Smooth muscle cell of the brain vasculature (primary cell): ENCODE measurements around the gene DALRD3.

Experiments used
- DNase-seq: peaks from one replicate; pipeline ENCODE4 v3.0.0-alpha.2; 2012; ENCODE audit warnings: low read depth, low spot score

DALRD3 gene

DNA sequence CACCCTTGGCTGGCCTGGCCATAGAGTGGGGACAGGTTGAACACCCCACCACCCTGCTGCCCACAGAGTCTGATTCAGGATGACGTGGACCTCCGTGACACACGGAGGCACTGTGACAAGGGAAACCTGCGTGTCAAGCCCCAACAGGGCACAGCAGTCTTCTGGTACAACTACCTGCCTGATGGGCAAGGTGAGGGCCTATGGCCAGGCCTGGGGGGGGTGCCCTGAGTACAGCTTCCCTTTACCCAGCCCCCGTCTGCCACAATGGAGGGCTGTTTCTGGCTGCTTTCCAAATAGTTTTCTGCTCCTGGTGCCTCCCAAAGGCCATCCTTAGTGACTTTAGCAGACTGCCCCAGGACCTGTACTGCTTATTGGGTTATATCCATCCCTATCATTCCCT, 12.4 kb downstream of the DALRD3 start:
- no peak for DNase-seq

DNA sequence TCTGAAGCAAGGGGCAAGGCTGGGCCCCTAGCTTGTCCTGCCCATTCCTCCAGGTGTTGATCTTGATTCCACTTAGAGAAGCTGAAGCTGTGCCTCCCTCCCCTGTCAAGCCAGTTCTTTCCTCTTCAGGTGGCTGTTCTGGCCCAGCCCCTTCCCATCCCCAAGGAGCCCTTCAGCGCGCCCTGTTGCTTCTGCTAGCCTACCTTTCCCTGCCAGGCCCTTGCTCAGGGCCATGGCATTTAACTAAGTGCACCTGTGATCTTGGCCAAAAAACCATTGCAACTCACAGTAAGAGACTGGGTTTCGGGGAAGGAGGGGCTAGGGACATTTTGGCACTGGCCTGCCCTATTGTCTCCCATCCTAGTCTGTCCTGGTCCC, 13.1 kb downstream of the DALRD3 start:
- no peak for DNase-seq

DNA sequence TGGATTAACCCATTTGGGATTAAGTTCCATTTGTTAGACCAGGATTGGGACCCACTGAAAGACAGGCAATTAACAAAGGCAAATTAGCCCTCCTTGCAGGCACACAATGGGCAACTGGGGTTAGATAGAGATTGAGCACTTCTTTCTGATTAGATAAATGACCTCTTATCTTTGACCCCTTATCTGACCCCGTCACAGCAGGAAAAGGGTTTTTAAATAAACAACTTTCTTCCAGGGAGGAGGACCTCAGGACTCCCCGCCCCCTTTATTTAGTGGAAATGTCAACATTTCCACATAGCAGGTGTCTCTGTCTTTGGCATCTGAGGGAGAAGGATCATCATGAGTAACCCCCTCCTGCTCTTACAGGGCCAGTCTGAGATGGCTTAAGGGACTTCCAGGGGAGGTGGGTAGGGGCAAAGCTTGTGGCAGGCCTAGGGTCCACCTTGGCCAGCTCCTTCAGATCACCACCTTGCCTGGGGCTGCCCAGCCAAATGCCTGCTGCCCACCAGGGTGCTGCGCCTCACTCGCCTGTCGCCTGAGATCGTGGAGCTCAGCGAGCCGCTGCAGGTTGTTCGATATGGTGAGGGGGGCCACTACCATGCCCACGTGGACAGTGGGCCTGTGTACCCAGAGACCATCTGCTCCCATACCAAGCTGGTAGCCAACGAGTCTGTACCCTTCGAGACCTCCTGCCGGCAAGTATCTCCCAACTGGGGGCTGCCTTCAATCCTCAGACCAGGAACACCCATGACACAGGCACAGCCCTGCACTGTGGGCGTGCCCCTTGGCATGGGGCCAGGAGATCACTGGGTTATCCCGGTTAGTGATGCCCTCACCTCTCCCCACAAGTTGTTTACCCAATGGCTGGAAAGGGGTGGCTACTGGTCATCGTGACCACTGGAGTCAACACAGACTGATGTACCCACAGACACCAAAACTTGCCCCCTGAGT, 13.8 kb downstream of the DALRD3 start:
- no peak for DNase-seq

DNA sequence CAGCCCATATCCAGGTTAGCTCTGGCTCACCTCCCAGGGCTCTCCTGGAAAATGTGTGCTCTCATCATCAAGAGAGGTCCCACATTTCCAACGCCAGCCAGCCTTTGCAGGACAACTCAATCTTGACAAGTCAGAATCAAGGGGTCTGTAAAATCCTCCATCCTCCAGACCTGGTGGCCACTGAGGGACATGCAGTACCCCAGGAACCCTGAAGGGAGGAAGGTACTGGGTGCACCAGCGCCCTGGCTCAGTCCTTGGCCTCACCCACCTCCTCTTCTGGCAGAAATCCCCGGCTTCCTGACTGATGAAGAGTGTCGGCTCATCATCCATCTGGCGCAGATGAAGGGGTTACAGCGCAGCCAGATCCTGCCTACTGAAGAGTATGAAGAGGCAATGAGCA, 17.2 kb downstream of the DALRD3 start:
- DNase-seq = no peak

DNA sequence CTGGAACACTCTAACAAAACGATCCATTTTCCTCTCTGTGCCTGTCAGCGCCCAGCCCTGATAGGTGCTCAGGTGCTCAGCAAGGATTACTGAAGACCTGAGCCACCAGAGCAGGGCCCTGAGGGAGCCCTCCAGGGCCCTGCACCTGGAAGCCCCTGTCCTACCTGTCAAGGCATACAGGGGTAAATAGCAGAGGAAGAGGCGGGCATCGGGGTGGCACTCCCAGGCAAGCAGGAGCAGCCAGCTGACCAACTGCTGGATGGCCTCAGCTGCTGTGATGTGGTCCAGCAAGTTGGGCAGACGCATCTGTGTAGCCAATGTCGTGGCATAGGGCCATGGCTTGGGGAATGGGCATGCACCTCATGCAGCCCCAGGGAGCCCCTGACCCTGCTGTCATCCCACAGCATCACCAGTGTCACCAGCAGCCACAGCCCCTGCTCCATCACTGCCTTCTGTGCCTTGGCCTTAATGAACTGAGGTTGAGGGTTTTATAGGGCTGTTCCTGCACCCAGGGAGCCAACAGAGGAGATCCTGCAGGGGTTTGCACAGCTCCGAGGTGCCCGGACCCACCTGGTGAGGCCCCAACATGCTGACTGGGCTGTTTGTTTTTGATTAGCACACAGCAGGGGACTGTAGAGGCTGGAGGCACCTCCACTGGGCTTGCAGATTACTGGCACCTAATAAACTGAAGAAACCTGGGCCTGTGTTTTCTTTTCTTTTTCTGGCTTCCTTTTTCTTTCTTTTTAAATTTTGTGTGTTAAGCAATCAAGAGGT, 19.1 kb downstream of the DALRD3 start:
- no peak for DNase-seq

DNA sequence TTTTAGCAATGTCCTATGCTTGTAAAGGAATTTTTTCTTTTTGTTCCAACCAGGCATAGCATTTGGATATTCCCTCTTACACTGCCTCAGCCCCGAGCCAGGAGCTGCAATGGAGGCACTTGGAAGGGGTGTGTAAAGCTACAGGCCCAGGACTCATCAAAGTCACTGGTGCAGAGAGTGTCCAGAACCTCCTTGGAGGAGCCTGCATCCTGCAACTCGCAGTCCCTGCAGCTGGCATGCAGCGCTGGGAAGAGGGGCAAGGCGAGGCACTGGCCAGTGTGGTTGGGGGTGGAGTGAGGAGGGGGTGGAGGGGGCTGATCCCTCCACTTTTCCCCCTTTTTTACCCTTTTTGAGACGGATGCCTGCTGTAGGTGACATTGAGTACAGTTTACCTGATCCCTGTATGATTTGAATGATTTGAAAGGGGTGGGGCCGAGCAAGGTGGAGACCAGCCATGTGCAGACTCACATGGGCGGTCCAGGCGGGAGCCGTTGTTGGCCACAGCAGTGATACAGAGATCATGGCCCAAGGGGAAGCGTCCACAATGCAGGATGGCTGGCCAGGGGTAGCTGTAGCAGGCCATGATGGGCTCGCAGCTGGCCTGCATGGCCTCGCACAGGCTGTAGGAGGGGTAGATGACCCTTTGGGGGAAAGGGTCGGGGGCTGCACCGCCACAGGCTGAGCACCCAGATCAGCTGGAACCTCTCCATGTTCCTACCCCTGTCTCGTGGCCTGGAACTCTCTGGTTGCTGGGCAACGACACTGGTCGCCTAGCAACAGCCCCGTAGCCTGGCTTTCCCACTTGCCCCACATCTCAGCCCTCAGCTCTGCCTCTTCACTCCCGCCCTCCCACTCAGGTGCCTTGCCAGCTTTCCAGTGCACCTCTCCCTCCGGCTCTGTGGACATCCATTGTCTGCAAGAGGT, 20.4 kb downstream of the DALRD3 start:
- DNase-seq = no peak

DNA sequence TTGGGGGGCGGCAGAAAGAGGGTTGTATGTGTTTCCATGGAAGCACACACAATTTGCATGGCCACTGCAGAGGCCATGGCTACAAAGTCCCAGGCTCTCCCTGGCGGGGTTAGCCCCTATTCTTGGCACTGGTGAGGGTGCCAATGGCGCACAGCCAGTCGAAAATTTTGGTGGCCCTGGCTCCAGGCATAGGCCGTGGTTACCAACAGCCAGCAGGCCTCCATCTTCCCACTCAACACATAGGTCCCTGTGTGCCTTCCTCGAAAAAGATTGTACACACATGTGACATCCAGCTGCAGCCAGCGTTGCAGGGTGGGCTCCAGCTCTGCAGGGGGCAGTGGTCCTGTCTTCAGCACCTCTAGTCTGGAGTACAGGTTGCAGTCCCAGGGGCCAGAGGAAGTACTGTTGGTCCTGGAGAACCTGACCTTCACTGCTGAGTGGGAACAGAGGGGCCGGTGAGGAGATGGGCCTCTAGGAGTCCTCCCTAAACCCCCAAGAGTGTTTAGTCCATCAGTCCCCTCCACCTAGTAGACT, 21.2 kb downstream of the DALRD3 start:
- DNase-seq = no peak

DNA sequence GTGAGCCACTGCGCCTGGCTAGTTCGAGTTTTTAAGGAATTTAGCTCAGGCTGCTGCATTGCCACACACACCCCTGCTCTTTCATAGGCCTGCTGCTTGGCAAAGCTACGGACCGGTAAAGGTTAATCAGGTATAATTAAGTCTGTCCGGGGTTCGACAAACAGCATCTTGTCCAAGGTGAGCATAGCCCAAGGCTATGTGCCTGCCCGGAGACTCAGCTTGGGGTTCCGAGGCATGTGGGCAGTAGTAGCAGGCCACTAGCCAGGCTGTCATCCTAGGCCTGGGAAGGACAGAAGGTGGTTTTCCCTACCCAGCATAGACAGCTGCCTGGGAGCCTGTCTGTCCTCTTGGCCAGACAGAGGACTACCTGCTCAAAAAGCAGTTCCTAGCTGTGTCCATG, 21.7 kb downstream of the DALRD3 start:
- no peak for DNase-seq

DNA sequence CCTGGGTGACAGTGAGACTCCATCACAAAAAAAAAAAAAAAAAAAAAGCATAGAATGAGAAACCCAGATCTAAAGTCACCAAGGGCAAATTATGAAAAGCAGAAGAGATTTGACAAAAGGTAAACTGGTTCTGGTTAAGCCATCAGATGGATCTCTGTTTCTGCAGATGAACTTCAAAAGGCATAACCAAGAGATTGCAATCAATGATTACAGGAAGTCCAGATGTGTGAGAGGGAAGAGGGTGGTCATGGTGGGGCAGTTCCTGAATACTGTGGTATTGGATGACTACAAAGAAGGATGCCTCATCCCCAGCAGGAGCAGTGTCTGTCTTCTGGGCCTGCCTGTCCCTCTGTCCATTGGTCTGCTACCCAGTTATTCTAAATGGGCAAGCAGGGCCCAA, 24.5 kb downstream of the DALRD3 start:
- DNase-seq = no peak

DNA sequence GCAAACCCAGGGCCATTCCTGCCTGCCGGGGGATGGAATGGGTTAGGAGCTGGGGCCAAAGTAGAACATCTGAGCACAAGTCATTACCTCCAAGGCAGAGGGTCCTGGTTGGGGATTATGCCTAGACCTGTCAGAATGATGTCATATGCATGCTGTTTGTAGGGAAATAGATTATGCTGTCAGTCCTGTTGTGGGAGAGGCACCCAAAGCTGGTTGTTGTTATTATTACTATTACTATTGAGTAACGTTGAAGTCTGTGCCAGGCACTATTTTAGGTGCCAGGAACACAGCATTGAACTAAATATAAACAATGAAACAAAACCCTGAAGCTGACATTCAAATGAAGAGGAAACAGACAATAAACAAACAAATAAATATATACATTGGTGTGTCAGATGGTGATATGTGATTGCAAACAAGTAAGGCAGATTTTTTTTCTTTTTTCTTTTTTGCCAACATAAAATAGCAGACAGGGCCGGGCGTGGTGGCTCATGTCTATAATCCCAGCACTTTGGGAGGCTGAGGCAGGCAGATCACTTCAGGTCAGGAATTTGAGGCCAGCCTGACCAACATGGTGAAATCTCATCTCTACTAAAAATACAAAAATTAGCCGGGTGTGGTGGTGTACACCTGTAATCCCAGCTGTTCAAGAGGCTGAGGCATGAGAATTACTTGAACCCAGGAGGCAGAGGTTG, 26.4 kb downstream of the DALRD3 start:
- no peak for DNase-seq

DNA sequence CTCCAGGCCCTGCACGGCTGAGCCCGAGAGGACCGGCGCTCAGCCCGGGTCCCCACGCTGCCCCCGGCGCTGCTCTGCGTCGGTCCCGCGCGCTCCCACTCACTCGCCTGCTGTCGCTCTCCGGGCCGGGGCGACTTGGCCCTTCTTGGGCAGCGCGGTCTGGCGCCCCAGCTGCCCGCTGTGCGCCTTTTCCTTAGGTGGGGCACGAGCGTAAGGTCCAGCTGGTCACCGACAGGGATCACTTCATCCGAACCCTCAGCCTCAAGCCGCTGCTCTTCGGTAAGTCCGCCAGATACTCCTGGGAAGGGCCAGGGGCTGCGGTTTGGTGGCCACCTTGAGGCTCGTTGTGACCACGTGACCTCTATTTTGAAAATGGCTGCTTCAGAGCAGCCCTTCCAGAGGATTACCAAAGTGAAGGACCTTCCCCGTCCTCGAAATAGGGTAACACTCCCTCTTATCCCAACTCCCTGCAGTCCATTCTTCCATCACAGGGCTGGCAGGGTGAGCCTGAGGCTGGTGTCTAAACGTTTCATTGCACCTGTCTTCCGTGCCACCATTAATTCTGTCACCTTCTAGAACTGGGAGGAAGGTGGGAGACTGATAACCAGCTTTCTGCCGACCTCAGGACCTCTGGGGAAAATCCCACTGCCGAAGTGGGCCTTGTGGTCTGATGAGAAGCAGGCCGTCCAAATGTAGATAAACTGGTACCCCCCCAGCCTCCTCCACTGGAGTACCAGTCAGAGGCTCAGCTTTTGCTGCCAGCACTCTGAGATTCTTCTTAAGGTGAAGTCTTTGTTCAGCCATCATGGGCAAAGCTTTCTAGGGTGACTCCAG, 27.5 kb downstream of the DALRD3 start:
- DNase-seq = no peak

DNA sequence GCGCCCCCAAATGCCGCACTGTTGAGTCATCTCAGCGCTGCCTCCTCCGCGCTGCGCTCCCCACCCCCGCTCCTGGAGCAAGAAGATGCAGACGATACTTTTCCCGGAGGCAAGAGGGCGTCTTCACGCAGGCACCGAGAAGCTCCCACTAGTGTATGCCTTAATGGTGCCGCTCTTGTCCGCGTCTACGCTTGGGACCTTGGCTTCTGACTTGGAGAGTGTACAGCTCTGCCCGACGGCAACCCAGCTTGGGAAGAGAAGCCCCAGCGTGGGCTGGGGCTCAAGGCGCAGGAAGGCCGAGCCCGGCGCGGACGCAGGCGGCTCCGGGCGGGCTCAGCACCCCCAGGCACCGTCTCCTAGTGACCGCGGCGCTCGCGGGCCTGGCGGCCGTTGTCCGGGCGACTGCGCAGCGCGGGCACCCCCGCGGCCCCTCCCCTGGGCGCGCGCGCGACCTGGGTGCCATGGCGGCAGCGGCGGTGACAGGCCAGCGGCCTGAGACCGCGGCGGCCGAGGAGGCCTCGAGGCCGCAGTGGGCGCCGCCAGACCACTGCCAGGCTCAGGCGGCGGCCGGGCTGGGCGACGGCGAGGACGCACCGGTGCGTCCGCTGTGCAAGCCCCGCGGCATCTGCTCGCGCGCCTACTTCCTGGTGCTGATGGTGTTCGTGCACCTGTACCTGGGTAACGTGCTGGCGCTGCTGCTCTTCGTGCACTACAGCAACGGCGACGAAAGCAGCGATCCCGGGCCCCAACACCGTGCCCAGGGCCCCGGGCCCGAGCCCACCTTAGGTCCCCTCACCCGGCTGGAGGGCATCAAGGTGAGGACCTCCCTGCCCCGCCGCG, 28.4 kb downstream of the DALRD3 start, which contains the start of gene P4HTM:
Gene P4HTM (plus strand): TSS at position 446 of the 840 bp plus-strand sequence. CDS start 16 bp downstream, at position 462.
- DNase-seq = peak; percentile 76

DNA sequence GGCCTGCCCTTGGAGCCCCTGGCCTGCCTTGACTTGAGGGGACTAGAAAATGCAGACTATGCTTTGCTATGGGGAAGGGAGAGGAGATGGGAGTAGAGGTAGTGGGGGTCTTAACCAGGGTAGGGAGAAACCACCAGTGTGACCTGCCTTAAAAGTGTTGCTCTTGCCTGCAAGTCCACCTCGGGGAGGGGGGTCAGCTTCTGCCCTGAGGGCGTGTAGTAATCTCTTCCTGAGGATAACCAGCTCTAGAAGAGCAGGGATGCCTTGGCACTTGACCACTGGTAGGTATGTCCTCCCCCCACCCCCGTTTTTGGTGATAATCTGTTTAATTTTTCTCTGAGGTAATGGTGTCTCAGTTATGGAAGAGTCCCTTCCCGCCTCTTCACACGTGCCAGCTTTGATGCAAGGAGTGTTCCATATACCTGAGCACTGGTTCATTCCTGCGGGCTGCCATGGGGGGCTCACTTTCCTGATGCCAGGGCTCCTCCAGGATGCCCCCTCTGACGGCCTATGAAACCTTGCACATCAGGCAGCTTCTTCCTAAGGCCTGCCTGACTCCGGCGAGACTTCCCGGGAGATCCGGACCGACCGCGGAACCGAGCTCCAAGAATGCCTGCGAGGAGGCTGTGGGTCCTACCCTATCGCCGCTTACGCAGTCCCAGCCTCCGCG, 29.1 kb downstream of the DALRD3 start:
- no peak for DNase-seq

DNA sequence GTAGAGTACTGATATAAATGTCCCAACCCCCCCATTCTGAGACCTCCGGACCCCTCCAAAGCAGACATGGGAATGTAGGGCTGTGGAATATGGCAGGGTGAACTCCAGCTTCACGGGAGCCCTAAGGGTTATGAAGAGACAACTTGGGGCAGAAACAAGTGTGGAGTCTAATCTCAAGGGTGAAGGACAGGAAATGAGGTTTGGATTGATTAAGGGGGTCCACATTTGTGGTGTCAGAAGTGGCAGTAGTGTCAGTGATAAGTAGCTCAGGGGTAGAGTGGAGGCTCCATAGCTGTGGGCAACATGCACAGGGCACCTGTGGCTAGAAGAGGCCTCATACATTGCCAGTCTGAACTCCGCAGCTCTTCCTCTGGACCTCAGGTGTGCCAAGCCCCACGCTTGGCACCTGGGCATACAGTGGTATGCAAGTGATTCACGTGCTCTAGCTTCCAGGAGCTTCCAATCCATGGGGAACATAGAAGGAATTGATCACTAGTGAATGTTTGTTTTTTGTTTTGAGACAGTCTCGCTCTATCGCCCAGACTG, 32.5 kb downstream of the DALRD3 start:
- no peak for DNase-seq

DNA sequence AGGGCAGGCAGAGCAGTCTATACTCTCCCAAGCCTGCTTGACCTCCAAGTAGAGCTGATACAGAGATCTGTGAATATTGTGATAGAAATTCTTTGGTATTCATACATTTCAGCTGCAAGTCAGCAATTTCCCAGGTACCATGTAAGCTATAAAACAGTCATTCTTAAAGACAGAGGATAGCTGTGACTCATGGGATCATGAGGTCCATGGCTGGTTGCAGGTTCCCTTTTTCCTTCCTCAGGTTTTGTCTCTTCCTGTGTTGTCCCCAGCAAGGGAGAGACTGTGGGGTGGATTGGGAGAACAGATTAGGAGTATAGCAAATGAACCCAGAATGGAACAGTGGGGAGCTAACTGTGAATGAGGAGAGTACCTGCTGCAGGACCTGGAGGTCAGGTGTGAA, 33.7 kb downstream of the DALRD3 start:
- no peak for DNase-seq

DNA sequence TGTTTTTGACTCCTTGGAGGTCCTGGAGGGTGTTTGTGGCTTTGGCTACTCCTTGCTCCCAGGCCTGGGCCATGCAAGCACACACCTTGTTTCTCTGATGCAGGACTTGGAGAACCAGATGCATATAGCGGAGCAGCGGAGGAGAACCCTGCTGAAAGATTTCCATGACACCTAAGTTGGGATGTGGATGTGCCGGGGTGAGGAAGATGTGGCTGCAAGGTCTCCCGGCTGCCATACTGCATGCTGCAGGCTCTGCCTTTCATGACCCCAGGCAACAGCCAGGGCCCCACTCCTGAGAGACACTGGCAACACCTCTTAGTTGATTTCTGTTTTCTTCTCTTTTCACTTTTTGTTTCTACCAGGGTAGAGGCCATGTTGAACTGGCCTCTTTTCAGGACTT, 35.3 kb downstream of the DALRD3 start:
- no peak for DNase-seq

DNA sequence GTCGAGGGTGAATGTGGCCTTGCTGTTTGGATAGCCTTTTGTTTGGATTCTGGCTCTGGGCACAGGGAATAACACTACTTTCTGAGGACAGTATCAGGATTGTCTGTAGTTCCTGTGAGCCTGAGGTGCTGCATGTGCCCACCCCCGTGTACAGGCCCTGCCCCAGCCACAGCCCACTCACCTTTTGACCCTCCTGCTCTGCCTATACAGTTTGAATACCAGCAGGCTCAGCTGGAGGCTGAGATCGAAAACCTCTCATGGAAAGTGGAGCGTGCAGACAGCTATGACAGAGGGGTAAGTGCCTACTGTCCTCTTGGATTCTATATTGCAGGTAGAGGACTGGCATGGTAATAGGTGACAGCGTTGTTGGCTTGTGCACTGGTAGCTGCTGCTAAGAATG, 35.7 kb downstream of the DALRD3 start:
- no peak for DNase-seq

DNA sequence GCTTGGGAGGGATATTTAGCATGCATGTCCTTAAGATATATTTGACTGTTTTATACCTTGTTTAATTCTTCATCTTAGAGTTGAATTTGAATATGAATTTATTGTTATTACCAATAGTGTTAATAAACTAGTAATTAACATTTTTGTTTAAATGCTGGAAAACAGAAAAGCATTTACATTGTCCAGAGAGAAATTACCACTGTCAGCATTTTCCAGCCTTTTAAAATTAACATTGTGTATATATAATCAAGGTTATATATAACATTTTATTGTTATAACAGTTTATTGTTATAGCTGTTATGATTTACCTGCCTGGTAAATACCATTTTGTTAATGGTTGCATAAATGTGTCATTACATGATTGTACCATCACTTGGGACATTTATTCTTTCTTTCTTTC, 36.4 kb downstream of the DALRD3 start:
- DNase-seq = no peak
